Activated naive CD4-positive, alpha-beta T cell treated with Interleukin-2 at 50 U/mL for 16 hours (primary cell): ENCODE results near the gene GNGT1.
"Not testable (repeated sequence)": the region's sequence is repeated elsewhere in the genome, so short reads cannot be mapped to it uniquely, and the experiment has no call there.

Source experiments
- DNase-seq: peaks from one replicate; pipeline ENCODE4 v3.0.0-alpha.2; 2020

Gene GNGT1

DNA sequence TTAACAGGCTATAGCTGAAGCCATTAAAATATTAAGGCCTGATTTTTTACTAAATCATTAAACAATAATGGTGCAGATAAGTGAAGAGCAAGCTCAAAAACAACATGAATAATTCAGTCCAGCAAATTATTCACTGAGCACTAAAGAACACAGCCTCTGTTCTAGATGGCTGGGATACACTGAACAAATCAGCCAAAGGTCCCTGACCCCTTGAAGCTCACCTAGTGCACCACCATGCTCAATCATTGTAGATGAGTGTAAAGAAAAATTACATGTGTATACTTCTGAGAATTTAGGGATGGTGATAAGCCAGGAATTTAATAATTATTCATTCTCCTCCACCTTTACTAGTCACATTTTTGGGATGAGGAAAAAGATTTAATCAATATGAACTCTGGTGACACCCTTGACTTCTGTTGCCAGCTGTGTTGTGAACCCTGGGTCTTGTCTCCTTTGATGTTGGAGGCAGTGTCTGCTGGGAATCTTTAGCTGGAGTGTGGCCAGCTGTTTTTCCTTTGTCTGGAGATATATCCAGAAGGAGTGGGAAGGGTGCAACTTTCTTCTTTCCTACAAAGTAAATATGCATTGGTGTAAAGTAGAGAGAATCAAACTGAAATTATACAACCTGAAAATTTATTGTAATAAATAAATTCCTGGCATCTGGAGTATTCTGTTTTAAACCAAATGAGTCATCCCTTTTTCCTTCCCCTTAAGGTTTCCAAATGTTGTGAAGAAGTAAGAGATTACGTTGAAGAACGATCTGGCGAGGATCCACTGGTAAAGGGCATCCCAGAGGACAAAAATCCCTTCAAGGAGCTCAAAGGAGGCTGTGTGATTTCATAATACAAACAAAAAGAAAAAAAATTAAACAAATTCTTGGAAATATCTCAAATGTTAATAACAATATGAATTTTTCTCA lies 4.0 kb downstream of the GNGT1 start:
- DNase-seq = no peak

DNA sequence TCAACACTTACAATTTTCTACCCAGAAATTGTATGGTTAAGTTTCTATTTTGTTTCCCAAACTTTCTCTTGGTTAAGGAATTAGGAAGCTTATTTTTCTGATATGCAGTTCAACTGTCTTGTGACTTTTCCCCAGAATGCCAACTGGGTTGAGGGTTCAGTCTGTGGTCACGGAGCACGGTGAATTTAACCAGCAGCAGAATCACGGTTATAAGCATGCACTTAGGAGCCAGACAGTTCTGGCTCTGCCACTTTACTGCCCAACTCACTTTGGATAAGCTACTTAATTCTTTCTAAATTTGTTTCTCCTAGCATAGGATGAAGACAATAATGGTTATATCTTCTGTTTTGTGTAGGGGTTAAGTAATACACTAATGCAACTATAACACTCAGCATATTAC lies 4.9 kb downstream of the GNGT1 start:
- not testable (repeated sequence) for DNase-seq

DNA sequence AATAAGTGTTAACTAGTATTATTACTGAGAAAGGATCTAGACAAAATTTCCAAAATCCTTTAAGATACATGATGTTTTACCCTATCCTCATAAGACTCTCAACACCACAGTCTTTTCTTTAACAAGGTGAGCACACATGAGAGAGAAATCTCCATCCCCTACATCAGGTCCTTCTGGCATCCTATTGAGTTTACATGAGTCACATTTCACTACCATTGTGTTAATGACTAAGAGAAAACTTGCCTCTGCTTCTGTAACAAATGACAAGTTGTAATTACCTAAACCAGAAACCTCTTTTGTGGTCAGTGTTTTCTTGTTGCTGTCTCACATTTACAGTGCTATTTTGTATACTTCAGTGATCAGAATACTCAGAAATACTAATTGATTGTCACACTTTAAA lies 5.3 kb downstream of the GNGT1 start:
- not testable (repeated sequence) for DNase-seq

DNA sequence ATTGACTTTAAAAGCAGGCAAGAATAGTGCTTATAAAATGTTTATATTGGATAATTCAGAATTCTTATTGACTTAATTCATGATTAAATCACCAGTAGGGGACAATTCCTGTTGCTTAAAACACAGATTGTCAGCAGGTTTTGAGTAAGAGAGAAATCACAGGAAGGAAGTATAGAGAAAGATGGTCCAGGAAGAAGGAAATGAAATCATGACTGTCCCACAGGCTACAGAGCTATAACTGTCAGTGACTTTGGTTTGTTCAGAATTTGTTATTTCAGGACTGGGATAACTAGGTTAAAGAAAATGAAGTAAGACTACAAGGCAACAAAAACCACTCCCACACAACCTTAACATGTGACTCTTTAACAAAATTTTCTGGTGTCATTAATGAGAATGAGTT lies 6.8 kb downstream of the GNGT1 start:
- no peak for DNase-seq

DNA sequence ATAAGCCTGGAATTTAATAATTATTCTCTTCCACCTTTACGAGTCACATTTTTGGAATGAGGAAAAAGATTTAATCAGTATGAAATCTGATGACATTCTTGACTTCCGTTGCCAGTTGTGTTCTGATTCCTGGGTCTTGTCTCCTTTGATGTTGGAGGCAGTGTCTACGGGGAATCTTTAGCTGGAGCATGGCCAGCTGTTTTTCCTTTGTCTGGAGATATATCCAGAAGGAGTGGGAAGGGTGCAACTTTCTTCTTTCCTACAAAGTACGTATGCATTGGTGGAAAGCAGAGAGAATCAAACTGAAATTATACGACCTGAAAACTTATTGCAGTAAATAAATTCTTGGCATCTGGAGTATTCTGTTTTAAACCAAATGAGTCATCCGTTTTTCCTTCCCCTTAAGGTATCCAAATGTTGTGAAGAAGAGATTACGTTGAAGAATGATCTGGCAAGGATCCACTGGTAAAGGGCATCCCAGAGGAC lies 8.3 kb downstream of the GNGT1 start:
- no peak for DNase-seq

DNA sequence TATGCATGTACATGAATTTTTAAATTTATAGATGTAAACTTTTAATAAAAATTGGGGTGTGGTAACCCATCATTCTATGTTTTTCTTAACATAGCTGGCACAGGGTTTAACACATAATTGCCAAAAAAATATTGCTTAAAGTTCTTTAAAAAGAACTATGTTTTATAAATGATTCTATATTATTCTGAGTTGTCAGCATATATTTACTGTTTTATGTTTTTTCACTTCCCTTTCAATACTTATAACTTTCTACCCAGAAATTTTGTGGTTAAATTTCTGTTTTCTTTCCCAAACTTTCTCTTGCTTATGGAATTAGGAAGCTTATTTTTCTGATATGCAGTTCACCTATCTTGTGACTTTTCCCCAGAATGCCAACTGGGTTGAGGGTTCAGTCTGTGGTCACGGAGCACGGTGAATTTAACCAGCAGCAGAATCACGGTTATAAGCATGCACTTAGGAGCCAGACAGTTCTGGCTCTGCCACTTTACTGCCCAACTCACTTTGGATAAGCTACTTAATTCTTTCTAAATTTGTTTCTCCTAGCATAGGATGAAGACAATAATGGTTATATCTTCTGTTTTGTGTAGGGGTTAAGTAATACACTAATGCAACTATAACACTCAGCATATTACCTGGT lies 9.0 kb downstream of the GNGT1 start:
- not testable (repeated sequence) for DNase-seq

DNA sequence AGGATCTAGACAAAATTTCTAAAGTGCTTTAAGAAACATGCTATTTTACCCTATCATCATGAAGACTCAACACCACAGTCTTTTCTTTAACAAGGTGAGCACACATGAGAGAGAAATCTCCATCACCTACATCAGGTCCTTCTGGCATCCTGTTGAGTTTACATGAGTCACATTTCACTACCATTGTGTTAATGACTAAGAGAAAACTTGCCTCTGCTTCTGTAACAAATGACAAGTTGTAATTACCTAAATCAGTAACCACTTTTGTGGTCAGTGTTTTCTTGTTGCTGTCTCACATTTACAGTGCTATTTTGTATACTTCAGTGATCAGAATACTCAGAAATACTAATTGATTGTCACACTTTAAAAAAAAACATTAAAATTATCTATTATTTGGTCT lies 9.5 kb downstream of the GNGT1 start:
- not testable (repeated sequence) for DNase-seq

DNA sequence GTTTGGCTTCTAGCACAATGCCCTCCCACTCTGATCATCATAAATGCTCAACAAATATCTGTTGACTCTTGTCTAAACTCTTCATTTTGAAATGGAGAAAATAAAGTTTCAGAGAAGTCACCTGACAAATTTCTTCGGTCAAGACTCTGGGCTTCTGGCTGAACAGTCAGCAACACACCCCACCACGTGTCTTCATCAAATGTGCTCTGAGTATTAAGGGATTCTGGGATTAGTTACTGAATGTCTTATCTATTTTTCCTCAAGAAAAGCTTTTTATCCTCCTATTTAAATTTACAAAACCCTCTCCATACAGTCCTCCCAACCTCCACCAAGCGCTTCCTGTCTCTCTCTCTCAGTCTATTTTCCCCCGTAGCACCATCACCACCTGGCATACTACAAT lies 9.9 kb downstream of the GNGT1 start:
- not testable (repeated sequence) for DNase-seq

DNA sequence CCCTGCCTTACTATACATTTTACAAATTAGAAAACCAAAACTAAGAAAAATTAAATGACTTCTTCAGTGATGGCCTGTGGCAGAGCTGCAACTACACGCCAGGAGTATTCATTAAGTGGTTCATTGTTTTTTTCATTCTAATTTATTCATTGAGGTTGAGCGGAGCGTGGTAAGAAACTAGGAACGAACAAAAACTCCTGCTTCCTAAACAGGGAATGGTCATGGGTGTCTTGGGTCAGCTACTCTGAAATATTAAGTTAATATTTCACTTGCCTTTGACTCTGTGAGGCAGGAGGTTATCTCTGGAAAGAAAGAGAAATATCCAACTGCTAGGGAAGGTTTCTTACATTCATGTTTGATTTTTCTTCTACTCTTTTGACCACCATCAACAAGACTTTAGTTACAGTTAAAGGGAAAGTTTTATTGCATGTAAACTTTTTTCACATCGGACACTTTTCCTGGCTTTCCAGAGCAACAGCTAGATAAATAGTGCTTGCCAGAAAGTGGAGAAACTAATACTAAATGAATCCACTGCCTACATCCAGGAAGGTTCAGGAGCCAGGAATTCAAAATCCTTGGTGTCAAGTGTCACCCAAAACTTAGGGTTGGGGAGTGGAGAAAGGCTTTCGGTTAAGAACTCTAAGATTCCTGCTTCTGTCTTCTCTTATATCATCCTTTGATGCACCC lies 14.3 kb downstream of the GNGT1 start:
- DNase-seq = no peak

DNA sequence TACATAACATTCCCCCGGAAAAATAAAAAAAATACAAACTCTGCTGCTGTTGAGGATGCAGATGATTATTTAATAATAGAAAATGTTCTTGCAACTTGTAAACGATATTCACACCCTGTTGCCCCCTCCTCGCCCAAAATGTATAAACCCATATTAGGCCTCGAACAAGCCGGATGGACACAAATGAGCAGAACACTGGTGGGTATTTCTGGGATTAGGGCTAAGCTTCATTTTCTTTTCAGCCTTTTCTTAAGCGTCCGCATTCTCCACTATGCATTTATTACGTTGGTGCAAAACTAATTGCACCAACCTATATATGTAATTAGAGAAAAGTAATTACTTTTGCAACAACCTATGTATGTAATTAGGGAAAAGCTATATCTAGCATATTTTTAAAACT lies 14.8 kb downstream of the GNGT1 start:
- no peak for DNase-seq

DNA sequence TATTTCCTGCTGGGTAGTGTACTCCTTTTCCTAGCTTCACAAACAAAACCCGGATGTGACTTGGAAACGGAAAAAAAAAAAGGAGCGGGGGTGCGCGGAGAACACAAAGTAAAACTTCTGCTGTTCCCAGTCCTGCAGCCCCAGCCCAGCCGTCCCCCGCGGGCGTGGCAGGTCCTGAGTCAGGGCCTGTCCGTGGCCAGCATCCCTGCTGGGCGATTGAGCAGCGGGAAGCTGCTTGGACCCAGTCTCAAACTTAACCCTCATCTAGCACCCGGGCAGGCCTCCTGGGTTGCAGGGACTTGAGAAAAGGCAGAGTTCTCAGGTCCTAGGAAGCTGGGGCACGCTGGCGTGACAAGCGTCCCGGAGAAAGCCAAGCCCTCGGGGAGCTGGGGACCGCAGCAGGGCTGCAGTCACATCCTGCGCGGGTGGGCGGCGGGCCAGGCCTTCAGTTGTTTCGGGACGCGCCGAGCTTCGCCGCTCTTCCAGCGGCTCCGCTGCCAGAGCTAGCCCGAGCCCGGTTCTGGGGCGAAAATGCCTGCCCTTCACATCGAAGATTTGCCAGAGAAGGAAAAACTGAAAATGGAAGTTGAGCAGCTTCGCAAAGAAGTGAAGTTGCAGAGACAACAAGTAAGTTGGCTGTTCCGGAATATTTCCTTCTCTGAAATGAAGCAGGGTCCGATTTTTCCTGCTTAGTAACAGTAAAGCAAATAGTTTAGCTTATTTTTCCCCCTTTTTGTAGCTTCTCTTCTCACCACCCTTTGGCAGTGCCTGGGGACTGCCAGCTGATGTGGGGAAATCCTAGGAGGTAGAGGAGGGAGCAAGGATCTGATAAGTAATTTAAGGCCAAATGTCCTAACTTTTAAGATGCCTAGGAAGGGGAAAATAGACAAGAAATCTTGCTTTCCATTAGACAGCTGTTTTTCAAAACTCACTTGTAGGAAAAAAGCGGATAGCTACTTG lies 15.5 kb downstream of the GNGT1 start, which contains the start of gene GNG11:
TSS of gene GNG11 (plus strand) at position 129 of the 960 bp plus-strand sequence. CDS start at position 532, 403 bp downstream.
- peak; percentile 10 for DNase-seq

DNA sequence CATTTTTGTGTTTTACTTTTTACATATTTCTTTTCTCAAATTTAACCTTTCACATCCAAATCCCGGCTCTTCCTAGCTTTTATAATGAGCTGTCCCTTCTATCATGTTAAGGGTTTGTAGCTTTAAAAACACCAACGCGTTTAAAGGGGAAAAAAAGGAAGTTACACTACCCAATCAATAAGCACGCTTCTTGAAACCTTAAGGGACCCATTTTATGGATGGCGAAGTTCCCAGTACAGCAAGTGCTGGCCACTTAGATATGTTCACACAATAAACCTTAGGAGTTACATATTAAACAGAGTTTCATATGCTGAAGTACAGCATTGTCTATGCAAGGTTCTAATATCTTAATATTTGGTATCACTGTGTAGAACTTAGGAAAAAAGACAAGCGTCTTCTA lies 16.9 kb downstream of the GNGT1 start:
- DNase-seq = no peak

DNA sequence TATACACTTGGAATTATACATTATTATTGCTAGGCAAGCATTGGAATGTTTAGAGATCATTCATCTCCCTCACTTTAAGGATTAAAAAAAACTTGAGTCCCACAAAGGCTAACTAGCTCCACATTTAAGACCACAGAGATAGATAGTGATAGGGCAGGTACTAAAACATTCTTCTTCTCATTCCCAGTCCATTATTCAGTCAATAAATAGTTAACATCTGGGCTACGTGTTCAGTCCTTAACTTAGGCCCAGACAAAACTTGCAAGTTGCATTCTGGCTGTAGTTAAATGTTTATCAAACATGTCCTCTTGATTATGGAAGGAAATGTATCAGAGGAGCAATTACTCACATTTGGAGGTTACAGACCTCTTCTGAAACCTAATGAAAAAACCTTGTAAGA lies 17.6 kb downstream of the GNGT1 start:
- DNase-seq = no peak

DNA sequence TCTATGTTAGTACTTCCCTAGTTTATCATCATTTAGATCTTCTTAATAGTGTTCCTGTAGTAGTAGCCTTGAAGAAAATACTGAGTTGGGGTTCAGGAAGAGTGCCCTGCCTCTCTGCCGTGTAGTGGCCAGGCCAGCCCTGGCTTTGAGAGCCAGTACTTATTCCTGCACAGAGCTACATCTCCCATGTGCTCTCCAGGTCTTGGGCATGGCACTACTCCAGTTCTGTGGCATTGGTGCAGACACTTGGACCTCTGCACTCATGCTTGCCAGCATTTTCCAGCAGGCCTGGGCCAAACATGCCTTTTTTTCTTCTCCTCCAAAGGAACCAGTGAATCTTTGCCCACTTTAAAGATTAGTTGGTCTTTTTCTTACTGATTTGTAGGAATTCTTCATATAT lies 20.4 kb downstream of the GNGT1 start:
- no peak for DNase-seq

DNA sequence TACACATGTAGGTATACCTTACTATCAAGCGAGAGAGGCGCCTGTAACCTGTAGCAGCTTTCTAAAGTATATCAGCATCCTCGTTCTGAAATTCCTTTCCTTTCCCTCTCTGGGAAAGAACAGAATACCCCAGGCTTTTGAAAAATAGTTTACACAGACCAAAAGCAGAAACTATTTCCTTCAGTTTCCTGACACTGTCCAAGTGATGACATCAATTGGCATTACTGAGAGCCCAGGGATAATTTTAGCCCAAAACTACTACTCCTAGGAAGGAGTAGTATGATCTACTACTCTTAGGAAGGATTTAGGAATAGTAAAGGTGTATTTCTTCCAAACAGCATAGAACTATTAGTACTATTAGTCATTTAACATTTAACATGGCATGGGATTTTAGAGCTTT lies 21.2 kb downstream of the GNGT1 start:
- DNase-seq = no peak

DNA sequence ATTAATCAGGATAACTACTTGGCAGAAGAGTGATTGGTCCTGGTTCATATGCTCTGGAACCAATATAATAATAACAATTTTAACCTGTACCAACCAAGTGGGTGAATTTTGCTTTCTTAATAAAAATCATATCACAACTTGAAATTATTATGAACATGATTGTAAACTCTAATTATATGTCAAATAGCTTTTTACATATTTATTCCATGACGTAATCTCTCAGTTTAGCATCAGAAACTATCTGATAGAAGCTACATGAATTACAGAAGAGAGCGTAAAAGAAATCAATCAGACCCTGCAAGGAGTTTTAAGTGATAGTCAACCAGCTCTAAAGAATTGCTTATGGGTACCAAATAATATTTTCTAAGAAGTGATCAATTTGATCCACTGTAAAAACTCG lies 25.3 kb downstream of the GNGT1 start:
- DNase-seq = no peak

DNA sequence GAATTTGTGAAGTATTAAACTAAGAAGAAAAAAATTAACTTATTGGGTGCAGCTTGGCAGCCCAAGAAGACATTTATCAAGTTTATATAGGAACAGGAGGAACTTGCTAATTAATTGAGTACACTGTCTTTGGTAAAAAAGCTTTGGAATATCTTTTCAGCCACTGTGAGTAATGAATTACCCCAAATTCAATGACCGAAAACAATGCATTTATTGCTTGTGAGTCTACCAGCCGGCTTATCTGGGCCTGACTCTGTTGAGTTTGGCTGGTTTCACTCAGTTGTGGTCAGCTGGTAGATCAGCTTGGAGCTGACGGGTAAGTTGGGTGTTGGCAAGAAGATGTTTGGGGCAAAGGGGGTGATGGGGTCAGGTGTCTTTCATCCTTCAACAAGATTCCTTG lies 26.8 kb downstream of the GNGT1 start:
- no peak for DNase-seq

DNA sequence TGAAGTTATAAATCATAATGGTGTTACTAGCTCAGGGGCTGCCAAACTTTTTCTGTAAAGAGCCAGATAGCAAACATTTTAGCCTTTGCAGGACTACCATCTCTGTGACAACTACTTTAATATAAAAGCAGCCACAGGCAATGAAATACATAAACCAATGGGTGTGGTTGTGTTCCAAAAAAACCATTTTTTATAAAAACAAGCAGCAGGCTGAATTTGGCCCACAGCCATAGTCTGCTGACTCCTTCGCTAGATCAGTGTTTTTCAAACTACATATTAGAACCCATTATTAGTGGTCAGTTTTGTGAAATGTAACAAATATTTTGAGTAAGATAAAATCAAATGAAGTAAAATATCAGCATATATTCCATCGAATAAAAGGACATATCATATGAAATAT lies 28.7 kb downstream of the GNGT1 start:
- DNase-seq = no peak

DNA sequence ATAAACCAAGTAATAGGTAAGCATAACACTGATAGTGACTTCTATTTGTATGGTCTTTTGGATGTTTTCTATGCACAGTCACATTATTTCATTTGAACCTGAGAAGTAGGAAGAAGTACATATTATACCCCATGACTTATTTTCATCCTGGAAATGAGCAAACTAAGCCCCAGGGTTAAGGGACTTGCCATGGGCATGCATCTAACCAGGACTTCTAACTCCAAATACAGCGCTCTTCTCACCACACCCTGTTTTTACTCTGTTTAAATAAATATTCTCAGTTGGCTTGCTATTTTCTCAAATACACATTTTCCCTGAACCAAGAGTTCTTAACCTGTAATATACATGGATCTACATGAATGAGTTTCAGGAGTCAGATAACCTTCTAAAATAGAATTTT lies 31.5 kb downstream of the GNGT1 start:
- DNase-seq = no peak

DNA sequence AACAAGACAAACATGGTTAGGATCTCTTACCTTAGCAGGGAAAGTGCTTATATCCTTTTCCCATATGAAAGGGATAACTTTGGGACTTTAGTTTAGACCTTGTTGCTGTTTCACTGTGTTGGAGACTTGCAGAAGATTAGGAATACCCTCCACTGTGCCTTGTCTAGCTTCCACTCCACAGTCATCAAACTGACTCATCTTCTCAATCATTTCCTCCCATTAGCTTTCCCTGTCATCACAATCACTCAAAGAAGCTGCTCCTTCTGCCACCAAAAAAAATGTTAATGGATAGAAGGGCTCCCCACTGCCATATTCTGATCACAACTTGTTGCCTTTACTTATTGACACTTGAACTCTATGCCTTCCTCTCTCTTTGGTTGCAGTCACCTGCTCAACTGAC lies 31.9 kb downstream of the GNGT1 start:
- no peak for DNase-seq

DNA sequence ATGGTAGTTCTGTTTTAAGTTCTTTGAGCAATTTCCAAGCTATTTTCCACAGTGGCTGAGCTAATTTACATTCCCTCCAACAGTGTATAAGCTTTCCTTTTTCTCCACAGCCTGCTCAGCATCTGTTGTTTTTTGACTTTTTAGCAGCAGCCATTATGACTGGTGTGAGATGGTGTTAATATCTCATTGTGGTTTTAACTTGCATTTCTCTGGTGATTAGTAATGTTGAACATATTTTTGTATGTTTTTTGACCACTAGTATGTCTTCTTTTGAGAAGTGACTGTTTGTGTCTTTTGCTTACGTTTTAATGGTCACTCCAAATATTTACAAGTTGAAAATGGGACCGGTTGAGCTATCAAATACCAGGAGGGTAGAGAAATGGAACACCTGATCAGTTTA lies 35.6 kb downstream of the GNGT1 start:
- DNase-seq = no peak

DNA sequence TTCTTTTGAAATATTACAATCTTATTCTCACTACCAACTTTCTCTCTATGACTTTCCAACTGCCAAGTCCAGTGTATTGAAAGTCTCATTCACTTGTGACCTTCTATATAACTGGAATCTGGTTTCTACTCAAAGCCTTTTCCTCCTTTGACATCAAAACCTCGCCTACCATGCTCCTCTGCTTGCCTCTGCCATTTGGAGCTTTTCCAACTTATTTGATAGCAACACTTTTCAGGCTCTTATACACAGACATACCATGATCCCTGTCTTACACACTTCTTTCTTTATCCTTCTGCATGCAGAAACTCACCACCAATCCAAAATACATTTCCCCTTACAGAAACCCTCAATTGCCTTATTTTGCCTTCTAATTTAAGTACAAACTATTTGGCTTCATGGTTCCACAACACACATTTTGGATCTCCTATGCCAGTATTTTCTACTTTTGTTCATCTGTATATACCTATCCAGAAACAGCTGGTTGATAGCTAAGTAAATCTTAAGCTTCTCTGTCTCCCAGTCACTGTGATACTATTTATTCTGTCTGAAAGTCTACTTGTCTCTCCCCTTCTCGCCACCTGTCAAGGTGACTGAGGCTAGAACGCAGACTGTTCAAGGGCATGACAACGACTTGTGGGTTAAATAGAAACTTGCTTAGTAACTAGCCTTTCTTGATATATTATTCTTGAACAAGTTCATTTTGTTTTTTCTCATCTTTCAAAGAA lies 37.6 kb downstream of the GNGT1 start:
- no peak for DNase-seq
